RWPE1 (cell line): Measurements from ENCODE around the gene ABR.
A peak's percentile ranks its signal among the peaks of the same experiment; 100 is the strongest.

Experiments
- CTCF ChIA-PET: fragments of 350-600 bp; sonication (Branson Sonifier 250); formaldehyde crosslinking; extraction: SDS; loops from one replicate; lab custom pipeline; 2021; lab: Yijun Ruan, JAX
- POLR2A ChIA-PET: fragments of 400-600 bp; formaldehyde crosslinking; extraction: SDS; loops from one replicate; lab custom pipeline; 2020; ENCODE audit warnings: antibody characterized with exemption; ENCODE audit not compliant: low non-redundant PET; lab: Yijun Ruan, JAX
- DNase-seq: peaks from one replicate; pipeline ENCODE4 v3.0.0; 2012; ENCODE audit warnings: low spot score
- H3K27ac ChIP-seq: fragments of 450-650 bp; 2 replicates; pipeline ENCODE4 v1.5.1; 2017
- TF ChIP-seq, protein P1 (sequence below): fragments of 450-650 bp; conservative IDR thresholded peaks from 2 replicates; pipeline ENCODE4 v1.5.1; 2017; ENCODE audit warnings: low read depth, mild to moderate bottlenecking

Gene ABR

DNA sequence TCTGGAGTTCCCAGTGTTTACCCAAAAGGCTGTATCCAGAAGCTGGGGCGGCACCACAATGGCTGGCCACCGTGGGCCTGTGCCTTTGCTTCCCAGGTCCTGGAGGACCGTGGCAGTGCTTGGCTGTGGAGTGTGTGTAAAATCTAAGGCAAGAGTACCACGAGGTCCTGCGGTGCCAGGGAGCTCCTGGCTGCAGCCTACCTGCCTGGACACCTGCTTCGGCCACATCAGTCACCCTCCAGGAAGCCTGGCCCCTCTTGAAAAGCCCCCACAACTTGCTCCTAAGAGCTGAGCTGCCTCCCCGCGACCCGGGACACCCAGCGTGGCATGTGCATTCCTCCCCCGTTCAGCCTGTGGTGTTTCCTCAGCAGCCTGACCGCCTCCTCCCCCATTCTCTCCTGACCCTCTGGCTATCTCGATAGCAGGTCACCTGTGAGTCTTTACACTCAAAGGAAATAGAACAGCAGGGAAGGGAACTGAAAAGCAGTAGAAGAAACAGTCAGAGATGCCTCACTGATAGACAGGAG is 174.9 kb downstream of the ABR start:
- no peak for DNase-seq
- POLR2A ChIA-PET: no interaction called here
- CTCF ChIA-PET: no interaction called here
- H3K27ac ChIP-seq: peak overlapping the region; percentile 78
- TF ChIP-seq, protein P1, sequence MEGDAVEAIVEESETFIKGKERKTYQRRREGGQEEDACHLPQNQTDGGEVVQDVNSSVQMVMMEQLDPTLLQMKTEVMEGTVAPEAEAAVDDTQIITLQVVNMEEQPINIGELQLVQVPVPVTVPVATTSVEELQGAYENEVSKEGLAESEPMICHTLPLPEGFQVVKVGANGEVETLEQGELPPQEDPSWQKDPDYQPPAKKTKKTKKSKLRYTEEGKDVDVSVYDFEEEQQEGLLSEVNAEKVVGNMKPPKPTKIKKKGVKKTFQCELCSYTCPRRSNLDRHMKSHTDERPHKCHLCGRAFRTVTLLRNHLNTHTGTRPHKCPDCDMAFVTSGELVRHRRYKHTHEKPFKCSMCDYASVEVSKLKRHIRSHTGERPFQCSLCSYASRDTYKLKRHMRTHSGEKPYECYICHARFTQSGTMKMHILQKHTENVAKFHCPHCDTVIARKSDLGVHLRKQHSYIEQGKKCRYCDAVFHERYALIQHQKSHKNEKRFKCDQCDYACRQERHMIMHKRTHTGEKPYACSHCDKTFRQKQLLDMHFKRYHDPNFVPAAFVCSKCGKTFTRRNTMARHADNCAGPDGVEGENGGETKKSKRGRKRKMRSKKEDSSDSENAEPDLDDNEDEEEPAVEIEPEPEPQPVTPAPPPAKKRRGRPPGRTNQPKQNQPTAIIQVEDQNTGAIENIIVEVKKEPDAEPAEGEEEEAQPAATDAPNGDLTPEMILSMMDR: no peak

DNA sequence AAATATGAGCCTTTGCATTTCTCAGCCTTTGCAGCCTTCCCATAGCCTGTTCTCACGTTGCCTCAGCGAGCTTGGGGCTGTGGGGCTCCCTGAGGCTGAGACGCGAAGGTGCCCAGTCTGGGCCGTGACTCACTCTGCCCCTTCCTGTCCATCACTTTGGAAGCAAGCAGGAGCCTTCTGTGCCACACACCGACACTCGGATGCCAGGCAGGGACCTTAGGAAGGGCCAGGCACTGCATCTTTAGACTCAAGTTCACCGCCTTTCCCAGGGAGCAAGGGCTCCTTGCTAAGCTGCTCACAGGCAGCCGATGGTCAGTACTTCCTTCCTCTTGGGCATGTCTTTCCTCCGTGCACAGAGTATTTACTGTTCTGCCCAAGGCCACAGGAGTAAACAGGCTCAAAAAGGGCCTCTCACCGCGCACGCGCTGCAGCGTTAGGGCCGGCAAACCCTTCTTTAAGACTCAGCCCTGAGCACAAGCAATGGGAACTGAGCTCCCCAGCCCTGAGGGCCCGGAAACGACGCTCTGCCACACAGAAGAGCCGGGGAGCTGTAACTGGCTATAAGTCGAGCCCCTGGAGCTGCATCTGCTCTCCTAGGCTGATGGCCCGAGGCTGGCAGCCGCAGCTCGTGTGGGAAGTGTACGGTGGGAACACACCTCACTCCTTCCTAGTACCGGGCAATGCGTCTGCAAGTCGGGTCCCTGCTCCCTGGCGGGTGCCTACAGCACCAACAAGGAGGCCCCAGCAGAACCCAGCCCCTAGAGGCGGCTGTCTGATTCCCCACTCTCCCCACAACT is 175.6 kb downstream of the ABR start:
- CTCF ChIA-PET: no interaction called here
- POLR2A ChIA-PET: no interaction called here
- no peak for DNase-seq
- peak overlapping the region; percentile 78 for H3K27ac ChIP-seq
- TF ChIP-seq, protein P1: no peak

GRCh38 chr17:1003633-1003971 is 176.2 kb downstream of the ABR start:
- ChIA-PET POLR2A (no interaction called here), CTCF (interaction anchor here (3.0 kb wide), 1 partner anchor 53 kb away, joined by 14 read pairs; no protein-coding TSS in a partner anchor)
- DNase-seq: no peak
- TF ChIP-seq, protein P1: no peak
- peak overlapping the region; percentile 78 for H3K27ac ChIP-seq

- DNase-seq: no peak
- TF ChIP-seq, protein P1: no peak
- CTCF ChIA-PET: interaction anchor here (0.5 to 3.0 kb wide), 5 partner anchors 10 to 262 kb away, joined by 3 to 14 read pairs (median 3); no protein-coding TSS in a partner anchor
- 0 out of 2 replicates have a peak overlapping the region, but pooled peaks have one; percentile 9 for H3K27ac ChIP-seq
- POLR2A ChIA-PET: no interaction called here
Observed at GRCh38 chr17:1002771-1003555, 176.8 kb downstream of the ABR start.

DNA sequence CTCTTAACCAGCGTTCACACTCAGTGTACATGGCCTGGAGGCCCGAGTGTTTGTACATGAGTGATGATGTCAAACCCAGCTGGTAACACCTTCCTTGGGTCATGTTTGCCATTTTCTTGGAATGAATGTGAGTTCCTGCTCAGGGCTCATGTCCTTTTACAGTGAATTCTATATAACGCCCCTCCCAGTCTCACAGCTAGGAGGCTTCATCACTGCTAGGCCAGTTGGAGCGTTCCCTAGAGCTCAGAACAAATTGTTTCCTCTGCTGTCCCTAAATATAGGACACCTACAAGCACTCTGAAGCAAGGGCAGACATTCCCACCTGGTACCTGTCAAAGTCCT is 177.4 kb downstream of the ABR start:
- TF ChIP-seq, protein P1: no peak
- DNase-seq: no peak
- ChIA-PET POLR2A (no interaction called here), CTCF (interaction anchor here (0.6 to 3.0 kb wide), 4 partner anchors 10 to 262 kb away, joined by 3 to 14 read pairs (median 3); no protein-coding TSS in a partner anchor)
- peak overlapping the region; percentile 58; the same call in 1 of the 2 replicates for H3K27ac ChIP-seq
